Hepatocyte (in vitro differentiated cells): ENCODE measurements around the gene GDPD4. TPM values are rescaled to one million over a fixed set of nuclear protein-coding genes. Genes with fewer than 3 reads are reported as not detected.

Source experiments
- DNase-seq: peaks from one replicate; pipeline ENCODE4 v3.0.0-alpha.2; 2016; ENCODE audit warnings: low spot score
- H2AFZ ChIP-seq: fragments of 200-600 bp; sonication (generic); 2 replicates; pipeline ENCODE4 v1.6.0; 2016; ENCODE audit warnings: antibody characterized with exemption, mild to moderate bottlenecking
- H3K27ac ChIP-seq: fragments of 200-600 bp; sonication (generic); 2 replicates; pipeline ENCODE4 v1.5.1; 2016; ENCODE audit warnings: mild to moderate bottlenecking
- H3K27me3 ChIP-seq: fragments of 200-600 bp; sonication (generic); 2 replicates; pipeline ENCODE4 v1.6.1; 2016
- H3K36me3 ChIP-seq: fragments of 200-600 bp; sonication (generic); replicated peaks from 2 replicates; pipeline ENCODE4 v1.5.1; 2016; ENCODE audit warnings: low read depth; ENCODE audit not compliant: insufficient read depth
- H3K4me1 ChIP-seq: fragments of 200-600 bp; sonication (generic); 2 replicates; pipeline ENCODE4 v1.5.1; 2016; ENCODE audit warnings: mild to moderate bottlenecking, moderate library complexity; ENCODE audit not compliant: insufficient read depth
- H3K4me2 ChIP-seq: fragments of 200-600 bp; sonication (generic); 2 replicates; pipeline ENCODE4 v1.6.0; 2016
- H3K4me3 ChIP-seq: fragments of 200-600 bp; sonication (generic); 2 replicates; pipeline ENCODE4 v1.5.1; 2016; ENCODE audit warnings: mild to moderate bottlenecking
- H3K79me2 ChIP-seq: fragments of 200-600 bp; sonication (generic); 2 replicates; pipeline ENCODE4 v1.6.0; 2017; ENCODE audit warnings: mild to moderate bottlenecking
- H3K9me2 ChIP-seq: fragments of 200-600 bp; sonication (generic); replicated peaks from 2 replicates; pipeline ENCODE4 v1.6.0; 2017; ENCODE audit warnings: mild to moderate bottlenecking; ENCODE audit not compliant: insufficient read depth
- H3K9me3 ChIP-seq: fragments of 200-600 bp; sonication (generic); 2 replicates; pipeline ENCODE4 v1.5.1; 2016; ENCODE audit warnings: low read depth, mild to moderate bottlenecking
- H4K20me1 ChIP-seq: fragments of 200-600 bp; sonication (generic); 2 replicates; pipeline ENCODE4 v1.6.0; 2016; ENCODE audit warnings: mild to moderate bottlenecking; ENCODE audit not compliant: insufficient read depth, poor library complexity, severe bottlenecking
- EZH2 ChIP-seq: fragments of 200-600 bp; sonication (generic); IDR thresholded peaks from 2 replicates; pipeline ENCODE4 v1.6.1; 2016; ENCODE audit warnings: antibody characterized with exemption, mild to moderate bottlenecking, borderline replicate concordance
- EZH2phosphoT487 ChIP-seq: fragments of 200-600 bp; sonication (generic); IDR thresholded peaks from one replicate; pipeline ENCODE4 v1.6.1; 2018; ENCODE audit warnings: antibody characterized with exemption, mild to moderate bottlenecking, low read depth, moderate library complexity; ENCODE audit not compliant: unreplicated experiment, severe bottlenecking
- WGBS: methylation state at CpG from one replicate; pipeline ENCODE4 v1.1.6; 2016; ENCODE audit warnings: low lambda C conversion rate; ENCODE audit errors: missing lambda C conversion rate; 5-methylcytosine and 5-hydroxymethylcytosine counted together
- polyA plus RNA-seq: library from polyadenylated mRNA; unstranded; fragments of >200 nt; fragmentation: Nextera tagmentation; extraction: Ambion mirVana; gene quantifications from 2 replicates; pipeline ENCODE4 v1.2.1, GENCODE V29; 2016
- total RNA-seq: library from RNA; depleted of rRNA; stranded (reverse); fragments of >200 nt; gene quantifications from 2 replicates; pipeline ENCODE4 v1.2.3, GENCODE V29; 2014
- TF ChIP-seq, protein P1 (sequence below): fragments of 200-600 bp; sonication (generic); IDR thresholded peaks from 2 replicates; pipeline ENCODE4 v1.5.1; 2016; ENCODE audit warnings: antibody characterized with exemption, mild to moderate bottlenecking; ENCODE audit not compliant: poor library complexity

Gene GDPD4
- total and polyA plus RNA-seq, 2 experiments from 2014 or later, result 0.47 to 1.1 TPM

DNA sequence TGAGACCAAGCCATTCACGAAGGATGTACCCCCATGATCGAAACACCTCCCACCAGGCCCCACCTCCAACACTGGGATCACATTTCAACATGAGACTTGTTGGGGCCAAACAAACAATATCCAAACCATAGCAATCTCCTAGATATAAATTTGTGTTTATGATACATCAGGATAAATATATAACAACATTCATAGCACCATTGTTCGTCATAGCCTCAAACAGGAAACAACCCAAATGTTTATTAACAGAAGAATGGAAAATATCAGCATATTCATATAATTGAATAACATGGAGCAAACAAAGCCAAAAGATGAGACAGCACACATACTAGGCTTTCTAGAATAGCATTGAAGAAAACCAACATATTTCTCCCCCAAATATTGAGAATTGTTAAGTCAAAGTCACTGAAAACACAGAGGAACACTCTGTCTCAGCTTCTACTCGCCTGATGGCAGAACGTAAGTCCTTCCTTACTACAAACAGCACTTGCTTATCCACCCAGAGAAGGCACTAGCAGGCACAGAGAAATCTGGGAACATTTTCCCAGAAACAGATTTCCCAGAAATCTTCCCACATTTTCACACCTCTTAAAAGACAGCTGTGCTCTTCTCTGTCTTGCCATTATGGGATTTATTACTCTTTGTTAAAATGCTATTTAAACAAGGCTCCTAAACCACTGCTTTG is 8.1 kb upstream of the GDPD4 start:
- no peak for TF ChIP-seq EZH2phosphoT487
- TF ChIP-seq, protein P1, sequence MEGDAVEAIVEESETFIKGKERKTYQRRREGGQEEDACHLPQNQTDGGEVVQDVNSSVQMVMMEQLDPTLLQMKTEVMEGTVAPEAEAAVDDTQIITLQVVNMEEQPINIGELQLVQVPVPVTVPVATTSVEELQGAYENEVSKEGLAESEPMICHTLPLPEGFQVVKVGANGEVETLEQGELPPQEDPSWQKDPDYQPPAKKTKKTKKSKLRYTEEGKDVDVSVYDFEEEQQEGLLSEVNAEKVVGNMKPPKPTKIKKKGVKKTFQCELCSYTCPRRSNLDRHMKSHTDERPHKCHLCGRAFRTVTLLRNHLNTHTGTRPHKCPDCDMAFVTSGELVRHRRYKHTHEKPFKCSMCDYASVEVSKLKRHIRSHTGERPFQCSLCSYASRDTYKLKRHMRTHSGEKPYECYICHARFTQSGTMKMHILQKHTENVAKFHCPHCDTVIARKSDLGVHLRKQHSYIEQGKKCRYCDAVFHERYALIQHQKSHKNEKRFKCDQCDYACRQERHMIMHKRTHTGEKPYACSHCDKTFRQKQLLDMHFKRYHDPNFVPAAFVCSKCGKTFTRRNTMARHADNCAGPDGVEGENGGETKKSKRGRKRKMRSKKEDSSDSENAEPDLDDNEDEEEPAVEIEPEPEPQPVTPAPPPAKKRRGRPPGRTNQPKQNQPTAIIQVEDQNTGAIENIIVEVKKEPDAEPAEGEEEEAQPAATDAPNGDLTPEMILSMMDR, result no peak
- no peaks in the 10 kb centered on the region for H4K20me1 ChIP-seq
- H3K36me3 ChIP-seq, result no peaks in the 10 kb centered on the region
- H3K4me3 ChIP-seq, result no peak overlapping the region
- H3K79me2 ChIP-seq, result no peaks in the 10 kb centered on the region
- no peaks in the 10 kb centered on the region for H3K9me2 ChIP-seq
- no peaks in the 10 kb centered on the region for H3K27me3 ChIP-seq
- DNase-seq, result no peak
- WGBS, result 72% methylated on average over 5 of the region's 5 CpGs
- no peaks in the 10 kb centered on the region for H3K4me1 ChIP-seq
- H3K9me3 ChIP-seq, result no peaks in the 10 kb centered on the region
- no peak overlapping the region for H2AFZ ChIP-seq
- H3K4me2 ChIP-seq, result no peak overlapping the region
- peak overlapping the region; percentile 34 for H3K27ac ChIP-seq

DNA sequence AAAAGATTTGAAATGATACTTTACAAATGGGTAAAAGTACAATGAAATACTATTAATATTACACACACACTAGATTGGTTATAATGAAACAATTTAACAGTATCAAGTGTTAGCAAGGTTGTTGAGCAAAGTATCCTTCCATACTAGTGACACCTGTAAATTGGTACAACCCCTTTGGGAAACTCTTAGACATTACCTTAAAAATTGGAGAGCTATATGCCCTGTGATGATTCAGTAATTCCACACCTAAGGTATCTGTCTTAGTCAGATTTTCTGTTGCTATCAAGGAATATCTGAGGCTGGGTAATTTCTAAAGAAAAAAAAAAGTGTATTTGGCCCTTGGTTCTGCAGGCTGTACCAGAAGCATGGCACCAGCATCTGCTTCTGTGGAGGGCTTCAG is 7.4 kb upstream of the GDPD4 start:
- no peak overlapping the region for H3K27ac ChIP-seq
- no peak overlapping the region for H3K4me2 ChIP-seq
- DNase-seq, result no peak
- H3K9me3 ChIP-seq, result no peaks in the 10 kb centered on the region
- no peaks in the 10 kb centered on the region for H4K20me1 ChIP-seq
- H3K79me2 ChIP-seq, result no peaks in the 10 kb centered on the region
- no peaks in the 10 kb centered on the region for H3K27me3 ChIP-seq
- no peaks in the 10 kb centered on the region for H3K36me3 ChIP-seq
- H2AFZ ChIP-seq, result no peak overlapping the region
- no peaks in the 10 kb centered on the region for H3K9me2 ChIP-seq
- no peak overlapping the region for H3K4me3 ChIP-seq
- no peak for TF ChIP-seq EZH2
- TF ChIP-seq, protein P1, result no peak
- TF ChIP-seq EZH2phosphoT487, result no peak
- H3K4me1 ChIP-seq, result no peaks in the 10 kb centered on the region

DNA sequence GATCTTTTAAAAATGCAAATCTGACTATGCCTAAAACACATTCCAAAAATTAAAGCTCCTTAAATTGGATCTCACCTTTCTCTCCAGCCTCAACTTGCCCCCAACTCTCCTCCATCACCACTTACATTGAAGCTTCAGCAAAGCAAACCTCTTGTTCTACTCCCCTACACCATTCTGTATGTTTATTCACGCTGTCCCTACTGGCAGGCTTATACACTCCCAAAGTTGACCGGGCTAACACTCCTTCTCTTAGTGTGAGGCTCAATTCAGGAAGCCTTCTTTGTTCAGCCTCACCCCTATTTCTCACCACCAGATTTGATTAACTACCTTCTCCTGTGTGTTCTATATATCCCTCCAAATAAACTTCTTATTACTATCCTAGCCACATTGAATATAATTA is 1.8 kb upstream of the GDPD4 start:
- no peak for DNase-seq
- H3K79me2 ChIP-seq, result no peaks in the 10 kb centered on the region
- no peak overlapping the region for H3K27ac ChIP-seq
- H3K4me3 ChIP-seq, result no peak overlapping the region
- H3K4me2 ChIP-seq, result no peak overlapping the region
- no peaks in the 10 kb centered on the region for H3K27me3 ChIP-seq
- H4K20me1 ChIP-seq, result no peaks in the 10 kb centered on the region
- no peaks in the 10 kb centered on the region for H3K4me1 ChIP-seq
- no peak overlapping the region for H2AFZ ChIP-seq
- TF ChIP-seq, protein P1, result no peak
- no peak for TF ChIP-seq EZH2phosphoT487
- no peak for TF ChIP-seq EZH2
- WGBS, result 87% methylated on average over 2 of the region's 2 CpGs
- no peaks in the 10 kb centered on the region for H3K9me3 ChIP-seq
- H3K36me3 ChIP-seq, result no peaks in the 10 kb centered on the region
- no peaks in the 10 kb centered on the region for H3K9me2 ChIP-seq
